Measurements from ENCODE around the gene GTPBP4. TPM values are rescaled to one million over a fixed set of nuclear protein-coding genes. Genes with fewer than 3 reads are reported as not detected.

The GTPBP4 gene
- total and polyA plus RNA-seq, 2 of the 13 experiments (the other 11 are each of a cell fraction or from before 2014, with no cell fraction given), result 24.1 to 85.5 TPM

DNA sequence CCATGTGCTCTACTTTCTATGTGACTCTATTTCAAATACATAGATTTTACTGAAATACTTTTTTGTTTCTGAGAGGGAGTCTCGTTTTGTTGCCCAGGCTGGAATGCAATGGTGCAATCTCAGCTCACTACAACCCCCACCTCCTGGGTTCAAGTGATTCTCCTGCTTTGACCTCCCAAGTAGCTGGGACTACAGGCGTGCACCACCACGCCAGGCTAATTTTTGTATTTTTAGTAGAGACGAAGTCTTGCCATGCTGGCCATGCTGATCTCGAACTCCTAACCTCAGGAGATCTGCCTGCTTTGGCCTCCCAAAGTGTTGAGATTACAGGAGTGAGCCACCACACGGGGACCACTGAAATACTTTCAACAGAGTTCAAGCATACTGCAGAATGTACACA is 57.2 kb downstream of the GTPBP4 start:
- POLR2A ChIA-PET, result no interaction called here
- BruUV-seq (replicated peaks), result no TSS peak
- FAIRE-seq, result no peak

More for the DNA sequence above, 57.2 kb downstream of the GTPBP4 start:
- CTCF ChIA-PET (ENCODE audit: low intra/inter-chr PET ratio, low total read pairs), result no interaction called here
- Histone ChIP-seq H3K4me2 (ENCODE audit: low read depth, low read length) (peak overlapping the region; percentile 73), H3K36me3 (replicated peaks in 1 of 2; ENCODE audit: control insufficient read depth in 1 of 2, insufficient read depth in 2 of 2, low read length in 2 of 2) (peaks cover 5 to 26% of the 10 kb centered on the region in 2 experiments), H3K9me3 (ENCODE audit: low read length) (no peaks in the 10 kb centered on the region), H4K20me1 (ENCODE audit: insufficient read depth, low read length) (peaks cover 53% of the 10 kb centered on the region), H3K9ac (ENCODE audit: insufficient read depth, low read depth, low read length) (0 out of 2 replicates have a peak overlapping the region, but pooled peaks have one; percentile 44), H3K4me1 (ENCODE audit: insufficient read depth, low read length) (peaks cover 33% of the 10 kb centered on the region), H3K27ac (ENCODE audit: extremely low read length, insufficient read depth, low read length) (no peak overlapping the region), H2AFZ (ENCODE audit: low read length) (no peak overlapping the region), H3K79me2 (ENCODE audit: insufficient read depth, low read length) (peaks cover 55% of the 10 kb centered on the region), H3K4me3 (replicated peaks in 1 of 3; ENCODE audit: insufficient read depth in 1 of 3, low read depth in 2 of 3, low read length in 3 of 3) (peak overlapping the region in 2 of 3 experiments; percentile 22 to 63; a peak in 3 of 6 replicates), H3K27me3 (ENCODE audit: control insufficient read depth in 1 of 2, insufficient read depth in 2 of 2, low read length in 2 of 2) (no peaks in the 10 kb centered on the region; a peak in 1 of 5 replicates)
- intact Hi-C loops (cut with micrococcal nuclease; ENCODE audit: unreplicated experiment) (loop anchor here (5.0 kb wide), 1 partner anchor 58 kb away; the partner anchor contains the start of gene GTPBP4), in situ Hi-C loops (cut with HindIII; ENCODE audit: extremely low pct_ligation_motif_present, low pct_unique_long_range_greater_than_20kb) (no loop called here)
- no peak for DNase-seq (ENCODE audit: low spot score)
- TF ChIP-seq ZMYM3 (CRISPR knock-in tag; IDR thresholded peaks at IDR 0.05) (peak; percentile 60; the same call in 1 of the 2 replicates), POLR2AphosphoS2 (IDR thresholded peaks at IDR 0.05; ENCODE audit: low read depth, low read length) (no peak), MTA3 (CRISPR knock-in tag; IDR thresholded peaks at IDR 0.05) (no peak), ZMYM2 (CRISPR knock-in tag; IDR thresholded peaks at IDR 0.05) (0 out of 2 replicates have a peak, but pooled peaks have one; percentile 33), SCMH1 (CRISPR knock-in tag; IDR thresholded peaks at IDR 0.05; ENCODE audit: borderline replicate concordance) (no peak), SAP130 (CRISPR knock-in tag; IDR thresholded peaks at IDR 0.05; ENCODE audit: low read depth) (0 out of 2 replicates have a peak, but pooled peaks have one; percentile 2), ZNF460 (CRISPR knock-in tag; IDR thresholded peaks at IDR 0.05; ENCODE audit: borderline replicate concordance) (peak; percentile 96)
- TF ChIP-seq, protein P1, sequence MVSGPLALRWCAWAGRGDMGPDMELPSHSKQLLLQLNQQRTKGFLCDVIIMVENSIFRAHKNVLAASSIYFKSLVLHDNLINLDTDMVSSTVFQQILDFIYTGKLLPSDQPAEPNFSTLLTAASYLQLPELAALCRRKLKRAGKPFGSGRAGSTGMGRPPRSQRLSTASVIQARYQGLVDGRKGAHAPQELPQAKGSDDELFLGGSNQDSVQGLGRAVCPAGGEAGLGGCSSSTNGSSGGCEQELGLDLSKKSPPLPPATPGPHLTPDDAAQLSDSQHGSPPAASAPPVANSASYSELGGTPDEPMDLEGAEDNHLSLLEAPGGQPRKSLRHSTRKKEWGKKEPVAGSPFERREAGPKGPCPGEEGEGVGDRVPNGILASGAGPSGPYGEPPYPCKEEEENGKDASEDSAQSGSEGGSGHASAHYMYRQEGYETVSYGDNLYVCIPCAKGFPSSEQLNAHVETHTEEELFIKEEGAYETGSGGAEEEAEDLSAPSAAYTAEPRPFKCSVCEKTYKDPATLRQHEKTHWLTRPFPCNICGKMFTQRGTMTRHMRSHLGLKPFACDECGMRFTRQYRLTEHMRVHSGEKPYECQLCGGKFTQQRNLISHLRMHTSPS (CRISPR knock-in tag; IDR thresholded peaks at IDR 0.05; ENCODE audit: low read depth), result no peak
- TF ChIP-seq, protein P2, sequence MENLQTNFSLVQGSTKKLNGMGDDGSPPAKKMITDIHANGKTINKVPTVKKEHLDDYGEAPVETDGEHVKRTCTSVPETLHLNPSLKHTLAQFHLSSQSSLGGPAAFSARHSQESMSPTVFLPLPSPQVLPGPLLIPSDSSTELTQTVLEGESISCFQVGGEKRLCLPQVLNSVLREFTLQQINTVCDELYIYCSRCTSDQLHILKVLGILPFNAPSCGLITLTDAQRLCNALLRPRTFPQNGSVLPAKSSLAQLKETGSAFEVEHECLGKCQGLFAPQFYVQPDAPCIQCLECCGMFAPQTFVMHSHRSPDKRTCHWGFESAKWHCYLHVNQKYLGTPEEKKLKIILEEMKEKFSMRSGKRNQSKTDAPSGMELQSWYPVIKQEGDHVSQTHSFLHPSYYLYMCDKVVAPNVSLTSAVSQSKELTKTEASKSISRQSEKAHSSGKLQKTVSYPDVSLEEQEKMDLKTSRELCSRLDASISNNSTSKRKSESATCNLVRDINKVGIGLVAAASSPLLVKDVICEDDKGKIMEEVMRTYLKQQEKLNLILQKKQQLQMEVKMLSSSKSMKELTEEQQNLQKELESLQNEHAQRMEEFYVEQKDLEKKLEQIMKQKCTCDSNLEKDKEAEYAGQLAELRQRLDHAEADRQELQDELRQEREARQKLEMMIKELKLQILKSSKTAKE (CRISPR knock-in tag; IDR thresholded peaks at IDR 0.05; ENCODE audit: borderline replicate concordance), result no peak
- TF ChIP-seq, protein P3, sequence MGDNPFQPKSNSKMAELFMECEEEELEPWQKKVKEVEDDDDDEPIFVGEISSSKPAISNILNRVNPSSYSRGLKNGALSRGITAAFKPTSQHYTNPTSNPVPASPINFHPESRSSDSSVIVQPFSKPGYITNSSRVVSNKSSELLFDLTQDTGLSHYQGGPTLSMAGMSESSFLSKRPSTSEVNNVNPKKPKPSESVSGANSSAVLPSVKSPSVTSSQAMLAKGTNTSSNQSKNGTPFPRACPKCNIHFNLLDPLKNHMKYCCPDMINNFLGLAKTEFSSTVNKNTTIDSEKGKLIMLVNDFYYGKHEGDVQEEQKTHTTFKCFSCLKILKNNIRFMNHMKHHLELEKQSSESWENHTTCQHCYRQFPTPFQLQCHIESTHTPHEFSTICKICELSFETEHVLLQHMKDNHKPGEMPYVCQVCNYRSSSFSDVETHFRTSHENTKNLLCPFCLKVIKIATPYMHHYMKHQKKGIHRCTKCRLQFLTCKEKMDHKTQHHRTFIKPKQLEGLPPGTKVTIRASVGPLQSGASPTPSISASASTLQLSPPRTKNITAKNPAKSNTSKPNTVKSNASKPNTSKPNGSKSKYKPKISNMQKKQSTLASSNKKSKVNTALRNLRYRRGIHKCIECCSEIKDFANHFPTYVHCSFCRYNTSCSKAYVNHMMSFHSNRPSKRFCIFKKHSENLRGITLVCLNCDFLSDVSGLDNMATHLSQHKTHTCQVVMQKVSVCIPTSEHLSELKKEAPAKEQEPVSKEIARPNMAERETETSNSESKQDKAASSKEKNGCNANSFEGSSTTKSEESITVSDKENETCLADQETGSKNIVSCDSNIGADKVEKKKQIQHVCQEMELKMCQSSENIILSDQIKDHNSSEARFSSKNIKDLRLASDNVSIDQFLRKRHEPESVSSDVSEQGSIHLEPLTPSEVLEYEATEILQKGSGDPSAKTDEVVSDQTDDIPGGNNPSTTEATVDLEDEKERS (CRISPR knock-in tag; IDR thresholded peaks at IDR 0.05), result 0 out of 2 replicates have a peak, but pooled peaks have one; percentile 21
- WGBS (ENCODE audit: low lambda C conversion rate), result 79% methylated on average over 6 of the region's 6 CpGs
- no peak for ATAC-seq

Measured in HepG2 (cell line).